IPS-NIHi11 (cell line): ENCODE results near the gene RPS18.
"Not testable (repeated sequence)": the region's sequence is repeated elsewhere in the genome, so short reads cannot be mapped to it uniquely, and the experiment has no call there.

Experiments used
- DNase-seq: peaks from one replicate; pipeline ENCODE4 v3.0.0; 2012; ENCODE audit warnings: mixed read lengths, low spot score

The RPS18 gene

GRCh38 chr6:33271468-33272274 lies at the start of gene RPS18, which contains the start of gene VPS52:
Gene RPS18 (plus strand): TSS chr6:33272075. CDS start chr6:33272120, 45 bp downstream.
Gene VPS52 (minus strand): TSS chr6:33271876. CDS start chr6:33271675, 201 bp downstream.
- peak; percentile 87 for DNase-seq

- not testable (repeated sequence) for DNase-seq
These were observed 45.3 kb upstream of the RPS18 start for GRCh38 chr6:33226503-33227120.

- no peak for DNase-seq
These were observed 36.6 kb upstream of the RPS18 start for GRCh38 chr6:33235221-33235634.

GRCh38 chr6:33236328-33236727 lies 35.5 kb upstream of the RPS18 start:
- DNase-seq: no peak

- DNase-seq: no peak
These were observed 35.0 kb upstream of the RPS18 start for GRCh38 chr6:33236852-33237251.

GRCh38 chr6:33237741-33238140 lies 34.1 kb upstream of the RPS18 start:
- no peak for DNase-seq

- DNase-seq: no peak
These were observed 29.9 kb upstream of the RPS18 start for GRCh38 chr6:33241968-33242367.

- DNase-seq: no peak
These were observed 28.4 kb upstream of the RPS18 start for GRCh38 chr6:33243476-33243875.

- DNase-seq: peak; percentile 78
These were observed 23.8 kb upstream of the RPS18 start for GRCh38 chr6:33247977-33248642.

- DNase-seq: no peak
These were observed 23.3 kb upstream of the RPS18 start for GRCh38 chr6:33248643-33248931.

GRCh38 chr6:33248932-33249731 lies 22.7 kb upstream of the RPS18 start:
- DNase-seq: peak; percentile 89

- peak; percentile 11 for DNase-seq
These were observed 21.9 kb upstream of the RPS18 start for GRCh38 chr6:33249732-33250630.

GRCh38 chr6:33250731-33251130 lies 21.1 kb upstream of the RPS18 start:
- DNase-seq: no peak

GRCh38 chr6:33251395-33252012 lies 20.4 kb upstream of the RPS18 start:
- DNase-seq: no peak

- no peak for DNase-seq
These were observed 19.1 kb upstream of the RPS18 start for GRCh38 chr6:33252759-33253158.

- DNase-seq: no peak
These were observed 17.3 kb upstream of the RPS18 start for GRCh38 chr6:33254591-33254990.

- DNase-seq: no peak
These were observed 12.8 kb upstream of the RPS18 start for GRCh38 chr6:33259032-33259431.

- not testable (repeated sequence) for DNase-seq
These were observed 9.4 kb upstream of the RPS18 start for GRCh38 chr6:33262490-33262889.

GRCh38 chr6:33264015-33264414 lies 7.9 kb upstream of the RPS18 start:
- DNase-seq: no peak

- no peak for DNase-seq
These were observed 783 bp upstream of the RPS18 start for GRCh38 chr6:33271117-33271467.
